Measurements from ENCODE around the gene SLF2.

SLF2 gene

DNA sequence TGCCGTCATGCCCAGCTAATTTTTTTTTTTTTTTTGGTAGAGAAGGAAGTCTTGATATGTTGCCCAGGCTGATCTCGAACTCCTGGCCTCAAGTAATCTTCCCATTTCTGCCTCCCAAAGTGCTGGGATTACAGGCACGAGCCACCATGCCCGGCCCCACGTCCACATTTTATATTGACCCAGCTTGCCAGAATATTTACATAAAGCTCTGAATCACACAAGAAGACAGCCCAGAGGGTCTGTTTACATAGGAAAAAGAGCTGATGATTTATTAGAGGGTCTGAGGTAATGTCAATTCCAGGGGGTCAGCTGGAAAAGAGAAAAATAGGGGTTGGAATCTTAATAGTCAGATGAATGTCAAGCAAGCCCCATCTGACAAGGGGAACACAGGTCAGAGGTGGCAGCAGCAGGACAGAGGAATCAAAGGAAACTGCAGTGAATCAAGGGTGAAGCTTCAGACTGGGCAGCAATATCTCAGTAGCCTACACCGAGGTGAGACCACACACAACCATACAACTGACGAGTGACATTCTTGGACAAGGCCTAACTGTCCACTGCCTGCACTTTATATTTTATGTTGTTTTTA lies 15.8 kb upstream of the SLF2 start:
- H3K4me3 ChIP-seq (ENCODE audit: low read depth in 1 of 5, low read length in 5 of 5), result no peak overlapping the region
- H3K36me3 ChIP-seq (ENCODE audit: control insufficient read depth in 5 of 5, insufficient read depth in 5 of 5, low read length in 5 of 5), result no peaks in the 10 kb centered on the region
- peaks cover 2 to 10% (median 8%) of the 10 kb centered on the region in 5 donors for H3K27me3 ChIP-seq (ENCODE audit: control insufficient read depth in 5 of 5, insufficient read depth in 4 of 5, low read length in 5 of 5)
- H3K9me3 ChIP-seq (ENCODE audit: control insufficient read depth in 5 of 5, low read length in 5 of 5), result no peaks in the 10 kb centered on the region
- no peak overlapping the region for H3K27ac ChIP-seq (ENCODE audit: low read depth, low read length)
- H3K9ac ChIP-seq (ENCODE audit: low read length in 5 of 5), result no peak overlapping the region
- H3K4me1 ChIP-seq (ENCODE audit: control insufficient read depth in 5 of 5, insufficient read depth in 5 of 5, low read length in 5 of 5), result no peaks in the 10 kb centered on the region

DNA sequence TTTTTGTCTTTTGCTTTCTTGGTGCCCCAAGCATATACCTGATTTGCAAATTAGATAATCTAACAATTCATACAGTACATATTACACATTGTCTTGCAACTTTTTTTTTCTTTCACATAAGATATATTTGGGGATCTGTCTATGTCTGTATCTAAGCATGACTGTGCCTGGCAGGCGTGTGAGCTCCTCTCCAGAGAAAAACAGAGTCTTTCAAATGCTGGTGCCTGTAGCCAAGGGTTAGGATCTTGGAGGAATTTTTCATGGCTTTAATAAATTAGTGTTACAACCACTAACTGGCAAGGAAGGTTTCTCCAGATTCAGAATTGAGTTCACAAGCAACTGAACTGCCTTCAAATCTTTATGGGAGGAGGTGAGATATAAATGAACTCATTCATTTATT lies 14.8 kb upstream of the SLF2 start:
- peaks cover 2 to 7% (median 4%) of the 10 kb centered on the region in 5 donors for H3K27me3 ChIP-seq (ENCODE audit: control insufficient read depth in 5 of 5, insufficient read depth in 4 of 5, low read length in 5 of 5)
- no peaks in the 10 kb centered on the region for H3K36me3 ChIP-seq (ENCODE audit: control insufficient read depth in 5 of 5, insufficient read depth in 5 of 5, low read length in 5 of 5)
- no peaks in the 10 kb centered on the region for H3K9me3 ChIP-seq (ENCODE audit: control insufficient read depth in 5 of 5, low read length in 5 of 5)
- H3K4me3 ChIP-seq (ENCODE audit: low read depth in 1 of 5, low read length in 5 of 5), result no peak overlapping the region
- no peak overlapping the region for H3K27ac ChIP-seq (ENCODE audit: low read depth, low read length)
- no peak overlapping the region for H3K9ac ChIP-seq (ENCODE audit: low read length in 5 of 5)
- H3K4me1 ChIP-seq (ENCODE audit: control insufficient read depth in 5 of 5, insufficient read depth in 5 of 5, low read length in 5 of 5), result no peaks in the 10 kb centered on the region

DNA sequence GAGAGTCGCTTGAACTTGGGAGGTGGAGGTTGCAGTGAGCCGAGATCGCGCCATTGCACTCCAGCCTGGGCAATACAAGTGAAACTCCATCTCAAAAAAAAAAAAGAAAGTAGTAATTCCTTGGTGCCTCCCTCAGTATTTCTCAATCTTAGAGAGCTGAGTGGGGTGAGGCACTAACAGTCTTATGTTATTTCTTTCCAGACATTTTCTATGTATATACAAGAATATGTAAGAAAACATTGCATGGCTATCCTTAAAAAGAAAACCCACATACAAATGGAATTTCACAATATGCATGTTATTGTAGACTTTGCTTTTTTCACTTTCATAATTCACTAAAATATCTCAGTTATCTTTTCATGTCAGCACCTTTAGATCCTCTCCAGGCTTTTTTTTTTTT lies 13.6 kb upstream of the SLF2 start:
- H3K9me3 ChIP-seq (ENCODE audit: control insufficient read depth in 5 of 5, low read length in 5 of 5), result no peaks in the 10 kb centered on the region
- no peaks in the 10 kb centered on the region for H3K36me3 ChIP-seq (ENCODE audit: control insufficient read depth in 5 of 5, insufficient read depth in 5 of 5, low read length in 5 of 5)
- H3K9ac ChIP-seq (ENCODE audit: low read length in 5 of 5), result no peak overlapping the region
- no peak overlapping the region for H3K27ac ChIP-seq (ENCODE audit: low read depth, low read length)
- peaks cover 0 to 7% (median 4%) of the 10 kb centered on the region in 5 donors for H3K27me3 ChIP-seq (ENCODE audit: control insufficient read depth in 5 of 5, insufficient read depth in 4 of 5, low read length in 5 of 5)
- no peak overlapping the region for H3K4me3 ChIP-seq (ENCODE audit: low read depth in 1 of 5, low read length in 5 of 5)
- H3K4me1 ChIP-seq (ENCODE audit: control insufficient read depth in 5 of 5, insufficient read depth in 5 of 5, low read length in 5 of 5), result no peaks in the 10 kb centered on the region

DNA sequence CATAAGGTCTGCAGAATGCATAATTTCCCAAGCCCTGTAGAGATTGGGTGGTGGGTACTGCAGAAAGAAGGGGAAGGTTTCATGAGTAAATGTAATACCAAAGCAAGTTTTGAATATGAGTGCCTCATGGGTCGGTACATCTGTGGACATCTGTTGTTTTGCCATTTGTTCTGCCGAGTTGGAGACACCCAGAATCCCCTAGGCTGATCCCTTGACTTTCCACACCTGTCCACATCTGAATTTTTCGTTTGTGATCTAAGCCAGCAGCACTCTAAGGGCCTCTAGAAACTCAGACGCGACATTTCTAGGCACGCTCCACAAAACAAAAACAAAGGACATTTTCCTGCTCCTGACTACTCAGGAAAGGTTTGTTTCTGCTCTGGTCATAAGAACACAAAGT lies 11.7 kb upstream of the SLF2 start:
- Histone ChIP-seq H3K4me3 (ENCODE audit: low read depth in 1 of 5, low read length in 5 of 5) (no peak overlapping the region), H3K27me3 (ENCODE audit: control insufficient read depth in 5 of 5, insufficient read depth in 4 of 5, low read length in 5 of 5) (peaks cover 0 to 7% (median 4%) of the 10 kb centered on the region in 5 donors)

DNA sequence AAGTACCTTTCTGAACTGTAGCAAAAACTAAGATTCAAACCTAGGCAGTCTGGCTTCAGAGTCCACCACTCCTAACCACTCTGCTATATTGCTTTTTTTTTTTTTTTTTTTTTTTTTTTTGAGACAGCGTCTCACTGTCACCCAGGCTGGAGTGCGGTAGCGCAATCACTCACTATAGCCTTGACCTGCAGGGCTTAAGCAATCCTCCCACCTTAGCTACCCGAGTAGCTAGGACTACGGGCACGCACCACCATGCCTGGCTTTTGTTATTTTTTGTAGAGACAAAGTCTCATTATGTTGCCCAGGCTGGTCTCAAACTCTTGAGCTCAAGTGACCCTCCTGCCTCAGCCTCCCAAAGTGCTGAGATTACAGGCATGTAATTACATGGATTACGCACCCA lies 10.1 kb upstream of the SLF2 start:
- Histone ChIP-seq H3K36me3 (ENCODE audit: control insufficient read depth in 5 of 5, insufficient read depth in 5 of 5, low read length in 5 of 5) (no peaks in the 10 kb centered on the region), H3K9ac (ENCODE audit: low read length in 5 of 5) (no peak overlapping the region), H3K4me1 (ENCODE audit: control insufficient read depth in 5 of 5, insufficient read depth in 5 of 5, low read length in 5 of 5) (no peaks in the 10 kb centered on the region), H3K27ac (ENCODE audit: low read depth, low read length) (no peak overlapping the region), H3K4me3 (ENCODE audit: low read depth in 1 of 5, low read length in 5 of 5) (no peak overlapping the region), H3K27me3 (ENCODE audit: control insufficient read depth in 5 of 5, insufficient read depth in 4 of 5, low read length in 5 of 5) (peaks cover 0 to 7% (median 4%) of the 10 kb centered on the region in 5 donors), H3K9me3 (ENCODE audit: control insufficient read depth in 5 of 5, low read length in 5 of 5) (no peaks in the 10 kb centered on the region)

More for the DNA sequence above, 11.7 kb upstream of the SLF2 start:
- Histone ChIP-seq H3K9ac (ENCODE audit: low read length in 5 of 5) (no peak overlapping the region), H3K27ac (ENCODE audit: low read depth, low read length) (no peak overlapping the region), H3K36me3 (ENCODE audit: control insufficient read depth in 5 of 5, insufficient read depth in 5 of 5, low read length in 5 of 5) (no peaks in the 10 kb centered on the region), H3K4me1 (ENCODE audit: control insufficient read depth in 5 of 5, insufficient read depth in 5 of 5, low read length in 5 of 5) (no peaks in the 10 kb centered on the region), H3K9me3 (ENCODE audit: control insufficient read depth in 5 of 5, low read length in 5 of 5) (no peaks in the 10 kb centered on the region)

DNA sequence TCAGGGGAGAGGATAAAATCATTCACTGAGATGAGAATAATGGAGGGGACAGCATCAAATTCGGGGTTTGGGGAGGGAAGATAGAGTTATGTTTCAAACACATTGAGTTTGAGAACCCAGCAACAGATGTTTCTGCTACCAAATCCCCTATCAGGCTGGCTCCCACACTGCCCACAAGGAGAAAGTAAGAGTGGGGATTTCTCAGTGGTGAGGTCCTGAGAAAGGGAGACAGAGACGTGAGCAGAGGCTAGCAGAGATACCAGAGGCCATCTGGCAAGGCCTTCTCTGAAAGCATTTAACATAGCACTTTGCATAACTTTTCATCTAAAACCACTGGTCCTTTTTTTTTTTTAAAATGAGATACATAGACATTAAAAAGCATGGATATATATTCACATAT lies 7.8 kb upstream of the SLF2 start:
- no peaks in the 10 kb centered on the region for H3K36me3 ChIP-seq (ENCODE audit: control insufficient read depth in 5 of 5, insufficient read depth in 5 of 5, low read length in 5 of 5)
- H3K4me3 ChIP-seq (ENCODE audit: low read depth in 1 of 5, low read length in 5 of 5), result no peak overlapping the region
- no peaks in the 10 kb centered on the region for H3K9me3 ChIP-seq (ENCODE audit: control insufficient read depth in 5 of 5, low read length in 5 of 5)
- no peak overlapping the region for H3K9ac ChIP-seq (ENCODE audit: low read length in 5 of 5)
- no peaks in the 10 kb centered on the region for H3K4me1 ChIP-seq (ENCODE audit: control insufficient read depth in 5 of 5, insufficient read depth in 5 of 5, low read length in 5 of 5)
- H3K27me3 ChIP-seq (ENCODE audit: control insufficient read depth in 5 of 5, insufficient read depth in 4 of 5, low read length in 5 of 5), result peaks cover 0 to 7% (median 2%) of the 10 kb centered on the region in 5 donors
- no peak overlapping the region for H3K27ac ChIP-seq (ENCODE audit: low read depth, low read length)

DNA sequence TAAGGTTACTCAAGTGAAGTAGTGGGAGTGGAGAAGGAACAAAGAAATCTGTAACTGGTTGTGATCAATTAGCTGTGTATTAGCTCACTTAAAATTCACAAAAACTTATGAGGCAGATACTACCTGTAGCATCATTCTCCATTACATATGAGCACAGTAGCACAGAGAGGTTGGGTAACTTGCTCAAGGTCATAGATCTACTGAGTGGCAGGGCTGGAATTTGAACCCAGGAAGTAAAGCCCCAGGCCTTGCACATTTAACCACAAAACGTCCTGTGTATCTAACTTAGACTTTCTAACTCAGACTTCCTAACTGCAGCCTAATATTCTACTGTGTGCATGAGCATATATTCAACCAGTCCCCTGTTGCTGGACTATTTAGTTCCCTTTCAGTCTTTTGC lies 5.6 kb upstream of the SLF2 start:
- H3K9me3 ChIP-seq (ENCODE audit: control insufficient read depth in 5 of 5, low read length in 5 of 5), result no peaks in the 10 kb centered on the region
- no peak overlapping the region for H3K9ac ChIP-seq (ENCODE audit: low read length in 5 of 5)
- no peak overlapping the region for H3K27ac ChIP-seq (ENCODE audit: low read depth, low read length)
- H3K4me3 ChIP-seq (ENCODE audit: low read depth in 1 of 5, low read length in 5 of 5), result no peak overlapping the region
- peaks cover 3 to 5% (median 5%) of the 10 kb centered on the region in 5 donors for H3K4me1 ChIP-seq (ENCODE audit: control insufficient read depth in 5 of 5, insufficient read depth in 5 of 5, low read length in 5 of 5)
- H3K27me3 ChIP-seq (ENCODE audit: control insufficient read depth in 5 of 5, insufficient read depth in 4 of 5, low read length in 5 of 5), result peaks cover 0 to 2% (median 0%) of the 10 kb centered on the region in 5 donors
- no peaks in the 10 kb centered on the region for H3K36me3 ChIP-seq (ENCODE audit: control insufficient read depth in 5 of 5, insufficient read depth in 5 of 5, low read length in 5 of 5)

DNA sequence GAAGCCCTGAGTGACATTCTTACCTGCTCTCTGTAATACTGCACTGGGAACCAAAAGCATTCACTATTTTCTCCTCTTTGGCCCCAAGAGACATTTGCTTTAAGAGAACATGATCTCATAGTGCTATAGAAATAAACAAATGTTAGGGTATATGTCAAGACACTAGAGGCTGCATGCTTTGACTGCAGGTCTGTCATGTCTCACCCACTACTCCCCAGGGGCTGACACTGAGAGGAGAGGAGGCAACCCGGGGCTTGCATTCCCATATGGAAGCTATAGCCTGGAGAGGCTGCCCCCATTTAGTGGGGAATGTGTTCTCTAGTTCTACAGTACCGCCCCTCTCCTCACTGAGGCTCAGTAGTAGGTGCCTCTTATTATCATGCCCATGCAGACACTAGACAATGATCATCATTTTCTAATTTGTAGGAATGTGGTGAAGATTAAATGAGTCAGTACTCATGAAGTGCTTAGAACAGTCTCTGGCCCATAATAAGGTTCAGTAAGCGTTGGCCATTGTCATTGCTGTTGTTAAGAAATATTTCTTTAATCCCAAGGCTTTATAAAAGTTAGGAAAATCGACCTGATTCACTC lies 4.9 kb upstream of the SLF2 start:
- H3K9ac ChIP-seq (ENCODE audit: low read length in 5 of 5), result no peak overlapping the region
- H3K36me3 ChIP-seq (ENCODE audit: control insufficient read depth in 5 of 5, insufficient read depth in 5 of 5, low read length in 5 of 5), result no peaks in the 10 kb centered on the region
- peaks cover 3 to 8% (median 7%) of the 10 kb centered on the region in 5 donors for H3K4me1 ChIP-seq (ENCODE audit: control insufficient read depth in 5 of 5, insufficient read depth in 5 of 5, low read length in 5 of 5)
- no peaks in the 10 kb centered on the region for H3K27me3 ChIP-seq (ENCODE audit: control insufficient read depth in 5 of 5, insufficient read depth in 4 of 5, low read length in 5 of 5)
- H3K4me3 ChIP-seq (ENCODE audit: low read depth in 1 of 5, low read length in 5 of 5), result no peak overlapping the region
- no peak overlapping the region for H3K27ac ChIP-seq (ENCODE audit: low read depth, low read length)
- H3K9me3 ChIP-seq (ENCODE audit: control insufficient read depth in 5 of 5, low read length in 5 of 5), result no peaks in the 10 kb centered on the region

DNA sequence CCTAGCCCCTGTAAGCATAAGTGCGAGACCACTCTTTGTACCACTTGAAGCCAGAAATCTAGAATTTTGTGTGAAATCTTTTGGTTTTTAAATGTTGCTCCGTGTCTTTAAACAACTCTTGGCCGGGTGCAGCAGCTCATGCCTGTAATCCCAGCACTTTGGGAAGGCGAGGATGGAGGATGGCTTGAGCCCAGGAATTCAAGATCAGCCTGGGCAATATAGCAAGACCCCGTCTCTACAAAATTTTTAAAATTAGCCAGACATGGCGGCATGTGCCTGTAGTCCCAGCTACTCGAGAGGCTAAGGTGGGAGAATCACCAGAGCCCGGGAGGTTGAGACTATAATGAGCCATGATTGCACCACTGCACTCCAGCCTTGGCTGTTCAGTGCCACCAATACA lies 4.4 kb upstream of the SLF2 start:
- H3K27me3 ChIP-seq (ENCODE audit: control insufficient read depth in 5 of 5, insufficient read depth in 4 of 5, low read length in 5 of 5), result no peaks in the 10 kb centered on the region
- no peaks in the 10 kb centered on the region for H3K36me3 ChIP-seq (ENCODE audit: control insufficient read depth in 5 of 5, insufficient read depth in 5 of 5, low read length in 5 of 5)
- no peak overlapping the region for H3K9ac ChIP-seq (ENCODE audit: low read length in 5 of 5)
- no peak overlapping the region for H3K4me3 ChIP-seq (ENCODE audit: low read depth in 1 of 5, low read length in 5 of 5)
- H3K9me3 ChIP-seq (ENCODE audit: control insufficient read depth in 5 of 5, low read length in 5 of 5), result no peaks in the 10 kb centered on the region
- H3K4me1 ChIP-seq (ENCODE audit: control insufficient read depth in 5 of 5, insufficient read depth in 5 of 5, low read length in 5 of 5), result peaks cover 3 to 9% (median 9%) of the 10 kb centered on the region in 5 donors
- H3K27ac ChIP-seq (ENCODE audit: low read depth, low read length), result no peak overlapping the region

DNA sequence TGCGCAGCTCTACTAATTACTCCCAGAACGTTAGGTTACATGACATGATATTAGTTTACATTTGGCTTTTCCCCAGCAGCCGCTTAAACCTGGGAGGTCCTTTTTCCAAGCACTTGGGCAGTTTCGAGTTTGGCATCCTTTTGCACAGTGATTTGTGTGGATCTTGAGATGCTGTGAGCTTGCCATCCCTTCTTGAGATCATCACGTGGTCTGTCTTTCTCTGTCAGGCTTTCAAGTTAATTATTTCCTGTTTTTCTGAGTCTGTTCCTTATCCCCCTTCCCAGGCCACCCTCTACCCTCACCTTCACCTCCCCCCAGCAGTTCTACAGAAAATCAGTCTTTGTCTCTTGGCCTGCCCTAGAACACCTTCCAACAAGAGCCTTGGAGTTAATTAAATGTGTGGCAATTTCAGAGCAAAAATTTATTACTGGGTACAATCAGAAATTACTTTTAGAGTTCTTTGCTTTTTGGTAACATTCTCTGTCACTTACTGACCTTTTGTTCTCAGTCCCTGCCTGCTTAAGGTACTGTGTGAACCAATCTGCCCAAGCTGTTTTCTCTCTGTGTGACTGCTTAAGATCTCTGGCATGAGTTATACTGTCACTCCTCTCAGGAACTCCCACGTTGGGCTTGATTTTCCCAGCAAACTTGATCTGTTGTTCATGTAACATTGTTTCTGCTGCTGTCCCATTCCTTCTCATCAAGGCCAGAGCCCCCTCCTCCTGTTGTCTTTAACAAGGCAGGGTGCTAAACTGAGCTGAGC lies 3.1 kb upstream of the SLF2 start:
- Histone ChIP-seq H3K36me3 (ENCODE audit: control insufficient read depth in 5 of 5, insufficient read depth in 5 of 5, low read length in 5 of 5) (no peaks in the 10 kb centered on the region), H3K27me3 (ENCODE audit: control insufficient read depth in 5 of 5, insufficient read depth in 4 of 5, low read length in 5 of 5) (no peaks in the 10 kb centered on the region), H3K9ac (ENCODE audit: low read length in 5 of 5) (no peak overlapping the region), H3K9me3 (ENCODE audit: control insufficient read depth in 5 of 5, low read length in 5 of 5) (no peaks in the 10 kb centered on the region), H3K27ac (ENCODE audit: low read depth, low read length) (no peak overlapping the region), H3K4me1 (ENCODE audit: control insufficient read depth in 5 of 5, insufficient read depth in 5 of 5, low read length in 5 of 5) (peaks cover 3 to 22% (median 22%) of the 10 kb centered on the region in 5 donors), H3K4me3 (ENCODE audit: low read depth in 1 of 5, low read length in 5 of 5) (no peak overlapping the region)

Measured in subcutaneous abdominal adipose tissue (tissue), 5 donors.